Measurements from ENCODE around the gene KIF16B. TPM values are rescaled to one million over a fixed set of nuclear protein-coding genes. Genes with fewer than 3 reads are reported as not detected.
"Not testable (repeated sequence)": the region's sequence is repeated elsewhere in the genome, so short reads cannot be mapped to it uniquely, and the experiment has no call there.

The KIF16B gene
- total RNA-seq, 3 donors from 2014 or later: 23.8 to 47.9 (median 36.9) TPM

GRCh38 chr20:16260911-16261310, 312.3 kb downstream of the KIF16B start:
- Histone ChIP-seq H3K9me3 (peaks cover 0 to 6% of the 10 kb centered on the region in 2 donors), H3K4me3 (no peak overlapping the region), H3K36me3 (no peaks in the 10 kb centered on the region), H3K4me1 (no peaks in the 10 kb centered on the region), H3K27ac (no peak overlapping the region), H3K27me3 (no peaks in the 10 kb centered on the region)
- DNase-seq (ENCODE audit: low spot score in 2 of 2): no peak
- no peak for TF ChIP-seq POLR2A (IDR thresholded peaks at IDR 0.05)
- TF ChIP-seq, protein P1, sequence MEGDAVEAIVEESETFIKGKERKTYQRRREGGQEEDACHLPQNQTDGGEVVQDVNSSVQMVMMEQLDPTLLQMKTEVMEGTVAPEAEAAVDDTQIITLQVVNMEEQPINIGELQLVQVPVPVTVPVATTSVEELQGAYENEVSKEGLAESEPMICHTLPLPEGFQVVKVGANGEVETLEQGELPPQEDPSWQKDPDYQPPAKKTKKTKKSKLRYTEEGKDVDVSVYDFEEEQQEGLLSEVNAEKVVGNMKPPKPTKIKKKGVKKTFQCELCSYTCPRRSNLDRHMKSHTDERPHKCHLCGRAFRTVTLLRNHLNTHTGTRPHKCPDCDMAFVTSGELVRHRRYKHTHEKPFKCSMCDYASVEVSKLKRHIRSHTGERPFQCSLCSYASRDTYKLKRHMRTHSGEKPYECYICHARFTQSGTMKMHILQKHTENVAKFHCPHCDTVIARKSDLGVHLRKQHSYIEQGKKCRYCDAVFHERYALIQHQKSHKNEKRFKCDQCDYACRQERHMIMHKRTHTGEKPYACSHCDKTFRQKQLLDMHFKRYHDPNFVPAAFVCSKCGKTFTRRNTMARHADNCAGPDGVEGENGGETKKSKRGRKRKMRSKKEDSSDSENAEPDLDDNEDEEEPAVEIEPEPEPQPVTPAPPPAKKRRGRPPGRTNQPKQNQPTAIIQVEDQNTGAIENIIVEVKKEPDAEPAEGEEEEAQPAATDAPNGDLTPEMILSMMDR (IDR thresholded peaks at IDR 0.05): no peak
- TF ChIP-seq POLR2AphosphoS5 (IDR thresholded peaks at IDR 0.05): no peak
- intact Hi-C loops (cut with DNase I; ENCODE audit: low total_unique reads): no loop called here

GRCh38 chr20:16260133-16260532, 313.1 kb downstream of the KIF16B start:
- DNase-seq (ENCODE audit: low spot score in 2 of 2); H3K9me3 ChIP-seq; H3K4me3 ChIP-seq; H3K27me3 ChIP-seq; H3K36me3 ChIP-seq; intact Hi-C loops (cut with DNase I; ENCODE audit: low total_unique reads); H3K4me1 ChIP-seq; H3K27ac ChIP-seq: not testable (repeated sequence)

DNA sequence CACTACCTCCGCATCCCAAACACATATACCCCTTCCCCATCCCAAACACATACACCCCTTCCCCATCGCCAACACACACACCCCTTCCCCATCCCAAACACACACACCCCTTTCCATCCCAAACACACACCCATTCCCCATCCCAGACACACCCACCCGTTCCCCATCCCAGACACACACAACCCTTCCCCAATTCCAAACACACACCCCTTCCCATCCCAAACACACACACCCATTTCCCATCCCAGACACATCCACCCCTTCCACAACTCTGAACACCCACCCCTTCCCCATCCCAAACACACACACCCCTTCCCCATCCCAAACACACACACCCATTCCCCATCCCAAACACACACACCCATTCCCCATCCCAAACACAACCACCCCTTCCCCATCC, 314.5 kb downstream of the KIF16B start:
- intact Hi-C loops (cut with DNase I; ENCODE audit: low total_unique reads): no loop called here
- Histone ChIP-seq H3K27me3 (no peaks in the 10 kb centered on the region), H3K9me3 (no peaks in the 10 kb centered on the region), H3K4me1 (no peaks in the 10 kb centered on the region), H3K27ac (no peak overlapping the region), H3K4me3 (no peak overlapping the region), H3K36me3 (no peaks in the 10 kb centered on the region)
- DNase-seq (ENCODE audit: low spot score in 2 of 2): no peak
- TF ChIP-seq POLR2A (IDR thresholded peaks at IDR 0.05) (no peak), POLR2AphosphoS5 (IDR thresholded peaks at IDR 0.05) (no peak)
- TF ChIP-seq, protein P1 (IDR thresholded peaks at IDR 0.05): no peak

DNA sequence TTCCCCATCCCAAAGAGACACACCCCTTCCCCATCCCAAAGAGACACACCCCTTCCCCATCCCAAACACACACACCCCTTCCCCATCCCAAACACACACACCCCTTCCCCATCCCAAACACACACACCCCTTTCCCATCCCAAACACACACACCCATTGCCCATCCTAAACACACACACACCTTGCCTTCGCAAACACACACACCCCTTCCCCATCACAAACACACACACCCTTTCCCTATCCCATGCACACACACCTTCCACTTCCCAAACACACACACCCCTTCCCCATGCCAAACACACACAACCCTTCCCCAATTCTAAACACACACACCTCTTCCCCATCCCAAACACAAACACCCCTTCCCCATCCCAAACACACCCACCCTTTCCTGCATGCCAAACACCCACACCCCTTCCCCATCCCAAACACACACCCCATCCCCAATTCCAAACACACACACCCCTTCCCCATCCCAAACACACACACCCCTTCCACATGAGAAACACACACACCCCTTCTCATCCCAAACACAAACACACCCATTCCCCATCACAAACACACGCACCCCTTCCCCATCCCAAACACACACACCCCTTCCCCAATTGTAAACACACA, 315.3 kb downstream of the KIF16B start:
- H3K27me3 ChIP-seq: no peaks in the 10 kb centered on the region
- no peak for TF ChIP-seq POLR2AphosphoS5 (IDR thresholded peaks at IDR 0.05)
- intact Hi-C loops (cut with DNase I; ENCODE audit: low total_unique reads): no loop called here
- no peaks in the 10 kb centered on the region for H3K9me3 ChIP-seq
- no peak overlapping the region for H3K27ac ChIP-seq
- no peak overlapping the region for H3K4me3 ChIP-seq
- no peaks in the 10 kb centered on the region for H3K36me3 ChIP-seq
- DNase-seq (ENCODE audit: low spot score in 2 of 2): no peak
- no peaks in the 10 kb centered on the region for H3K4me1 ChIP-seq

DNA sequence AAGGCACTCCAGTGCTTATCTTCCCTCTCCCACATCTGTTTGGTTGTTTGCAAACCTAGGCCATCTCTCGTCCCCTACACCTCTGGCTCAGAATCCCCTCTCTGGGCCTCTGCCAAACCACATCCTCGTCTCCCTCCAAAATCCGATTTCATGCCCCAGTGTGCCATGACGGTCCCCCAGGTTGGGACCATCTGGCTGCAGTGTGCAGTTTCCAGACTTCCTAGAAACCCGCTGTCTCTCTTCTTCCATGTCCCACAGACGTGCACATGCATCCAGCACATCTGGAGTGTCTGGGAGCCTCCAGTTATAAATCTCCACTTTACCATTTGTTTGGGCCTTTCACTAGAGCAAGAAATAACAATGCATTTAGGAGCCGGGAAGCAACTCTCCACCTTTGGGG, 316.2 kb downstream of the KIF16B start:
- DNase-seq (ENCODE audit: low spot score in 2 of 2): no peak
- H3K27me3 ChIP-seq: no peaks in the 10 kb centered on the region
- no peak overlapping the region for H3K4me3 ChIP-seq

GRCh38 chr20:16246870-16247269, 326.4 kb downstream of the KIF16B start:
- H3K27me3 ChIP-seq: no peaks in the 10 kb centered on the region
- H3K27ac ChIP-seq: no peak overlapping the region
- intact Hi-C loops (cut with DNase I; ENCODE audit: low total_unique reads): loop anchor here (10.0 kb wide), 1 partner anchor 1658 kb away; no protein-coding TSS in a partner anchor
- no peaks in the 10 kb centered on the region for H3K9me3 ChIP-seq
- H3K36me3 ChIP-seq: no peaks in the 10 kb centered on the region
- no peaks in the 10 kb centered on the region for H3K4me1 ChIP-seq
- H3K4me3 ChIP-seq: no peak overlapping the region
- TF ChIP-seq POLR2A (IDR thresholded peaks at IDR 0.05): no peak
- no peak for DNase-seq (ENCODE audit: low spot score in 2 of 2)

More for the DNA sequence above, 316.2 kb downstream of the KIF16B start:
- Histone ChIP-seq H3K4me1 (no peaks in the 10 kb centered on the region), H3K36me3 (no peaks in the 10 kb centered on the region), H3K9me3 (no peaks in the 10 kb centered on the region), H3K27ac (no peak overlapping the region)
- intact Hi-C loops (cut with DNase I; ENCODE audit: low total_unique reads): no loop called here
- TF ChIP-seq POLR2AphosphoS5 (IDR thresholded peaks at IDR 0.05): no peak
- TF ChIP-seq, protein P1 (IDR thresholded peaks at IDR 0.05): no peak
- TF ChIP-seq POLR2A (IDR thresholded peaks at IDR 0.05): no peak

Measured in breast epithelium (tissue), 4 donors.